GM12801 (cell line): ENCODE data around the gene SLC9A2.

Experiments
- TF ChIP-seq, protein P1 (sequence below): IDR thresholded peaks from one replicate; pipeline ENCODE4 v1.5.1; 2011; ENCODE audit warnings: control low read depth; ENCODE audit not compliant: insufficient read length; ENCODE audit errors: extremely low read depth

The SLC9A2 gene, protein sequence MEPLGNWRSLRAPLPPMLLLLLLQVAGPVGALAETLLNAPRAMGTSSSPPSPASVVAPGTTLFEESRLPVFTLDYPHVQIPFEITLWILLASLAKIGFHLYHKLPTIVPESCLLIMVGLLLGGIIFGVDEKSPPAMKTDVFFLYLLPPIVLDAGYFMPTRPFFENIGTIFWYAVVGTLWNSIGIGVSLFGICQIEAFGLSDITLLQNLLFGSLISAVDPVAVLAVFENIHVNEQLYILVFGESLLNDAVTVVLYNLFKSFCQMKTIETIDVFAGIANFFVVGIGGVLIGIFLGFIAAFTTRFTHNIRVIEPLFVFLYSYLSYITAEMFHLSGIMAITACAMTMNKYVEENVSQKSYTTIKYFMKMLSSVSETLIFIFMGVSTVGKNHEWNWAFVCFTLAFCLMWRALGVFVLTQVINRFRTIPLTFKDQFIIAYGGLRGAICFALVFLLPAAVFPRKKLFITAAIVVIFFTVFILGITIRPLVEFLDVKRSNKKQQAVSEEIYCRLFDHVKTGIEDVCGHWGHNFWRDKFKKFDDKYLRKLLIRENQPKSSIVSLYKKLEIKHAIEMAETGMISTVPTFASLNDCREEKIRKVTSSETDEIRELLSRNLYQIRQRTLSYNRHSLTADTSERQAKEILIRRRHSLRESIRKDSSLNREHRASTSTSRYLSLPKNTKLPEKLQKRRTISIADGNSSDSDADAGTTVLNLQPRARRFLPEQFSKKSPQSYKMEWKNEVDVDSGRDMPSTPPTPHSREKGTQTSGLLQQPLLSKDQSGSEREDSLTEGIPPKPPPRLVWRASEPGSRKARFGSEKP

DNA sequence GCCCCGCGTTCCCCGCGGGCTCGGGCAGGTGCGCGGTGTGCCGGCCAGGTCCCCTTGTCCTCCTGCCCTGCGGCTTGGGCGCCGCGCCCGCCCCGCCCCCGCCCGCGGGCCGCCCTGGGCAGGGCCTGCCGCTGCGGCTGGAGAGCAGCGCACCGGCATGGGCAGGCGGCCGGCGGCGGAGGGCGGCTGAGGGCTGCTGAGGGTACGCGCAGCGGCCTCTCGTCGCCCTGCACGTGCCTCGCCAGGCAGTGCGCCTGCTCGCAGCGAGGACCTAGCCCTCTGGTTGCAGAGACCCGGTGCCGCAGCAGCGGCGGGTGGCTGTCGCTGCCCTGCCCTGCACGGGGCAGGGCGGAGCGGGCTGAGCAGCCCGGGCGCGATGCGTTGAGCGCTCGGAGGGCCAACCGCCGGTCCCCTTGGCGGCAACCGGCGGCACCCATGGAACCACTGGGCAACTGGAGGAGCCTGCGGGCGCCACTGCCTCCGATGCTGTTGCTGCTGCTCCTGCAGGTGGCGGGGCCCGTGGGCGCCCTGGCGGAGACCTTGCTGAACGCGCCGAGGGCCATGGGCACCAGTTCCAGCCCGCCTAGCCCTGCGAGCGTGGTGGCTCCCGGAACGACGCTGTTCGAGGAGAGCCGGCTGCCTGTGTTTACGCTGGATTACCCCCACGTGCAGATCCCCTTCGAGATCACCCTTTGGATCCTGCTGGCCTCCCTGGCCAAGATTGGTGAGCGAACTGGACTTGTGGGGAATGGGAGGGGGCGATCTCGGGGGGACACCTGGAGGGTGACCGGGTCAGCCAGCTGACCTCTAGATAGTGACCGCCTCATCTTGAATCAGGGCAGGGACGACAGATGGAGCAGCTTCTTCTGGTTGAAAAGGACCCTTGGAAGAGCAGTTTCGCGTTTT lies at the start of gene SLC9A2:
Gene SLC9A2 (plus strand): TSS at position 140 of the 906 bp plus-strand sequence. CDS start 296 bp downstream, at position 436.
- TF ChIP-seq, protein P1, sequence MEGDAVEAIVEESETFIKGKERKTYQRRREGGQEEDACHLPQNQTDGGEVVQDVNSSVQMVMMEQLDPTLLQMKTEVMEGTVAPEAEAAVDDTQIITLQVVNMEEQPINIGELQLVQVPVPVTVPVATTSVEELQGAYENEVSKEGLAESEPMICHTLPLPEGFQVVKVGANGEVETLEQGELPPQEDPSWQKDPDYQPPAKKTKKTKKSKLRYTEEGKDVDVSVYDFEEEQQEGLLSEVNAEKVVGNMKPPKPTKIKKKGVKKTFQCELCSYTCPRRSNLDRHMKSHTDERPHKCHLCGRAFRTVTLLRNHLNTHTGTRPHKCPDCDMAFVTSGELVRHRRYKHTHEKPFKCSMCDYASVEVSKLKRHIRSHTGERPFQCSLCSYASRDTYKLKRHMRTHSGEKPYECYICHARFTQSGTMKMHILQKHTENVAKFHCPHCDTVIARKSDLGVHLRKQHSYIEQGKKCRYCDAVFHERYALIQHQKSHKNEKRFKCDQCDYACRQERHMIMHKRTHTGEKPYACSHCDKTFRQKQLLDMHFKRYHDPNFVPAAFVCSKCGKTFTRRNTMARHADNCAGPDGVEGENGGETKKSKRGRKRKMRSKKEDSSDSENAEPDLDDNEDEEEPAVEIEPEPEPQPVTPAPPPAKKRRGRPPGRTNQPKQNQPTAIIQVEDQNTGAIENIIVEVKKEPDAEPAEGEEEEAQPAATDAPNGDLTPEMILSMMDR: no peak

GRCh38 chr2:102575888-102576287 lies 43.5 kb upstream of the SLC9A2 start:
- TF ChIP-seq, protein P1: no peak

GRCh38 chr2:102578376-102578775 lies 41.0 kb upstream of the SLC9A2 start:
- TF ChIP-seq, protein P1: no peak

DNA sequence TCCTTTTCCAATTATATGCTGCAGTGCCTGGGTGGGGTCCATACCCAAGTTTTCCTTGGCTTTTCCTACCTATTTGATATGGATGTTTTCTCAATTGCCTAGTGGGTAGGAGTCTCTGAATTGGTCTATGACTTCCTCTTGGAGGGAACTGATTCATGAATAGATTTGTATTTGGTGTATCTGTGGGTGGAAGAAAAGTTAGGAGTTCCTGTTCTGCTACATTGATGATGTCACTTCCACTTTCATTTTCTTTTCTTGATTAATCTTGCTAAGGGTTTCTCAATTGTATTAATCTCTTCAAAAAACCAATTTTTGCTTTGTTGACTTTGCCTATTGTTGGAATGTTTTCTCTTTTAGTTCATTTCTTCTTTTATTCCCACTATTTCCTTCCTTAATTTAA lies 37.4 kb upstream of the SLC9A2 start:
- TF ChIP-seq, protein P1: no peak

- TF ChIP-seq, protein P1: no peak
Measured at GRCh38 chr2:102582845-102583244, 36.5 kb upstream of the SLC9A2 start.

DNA sequence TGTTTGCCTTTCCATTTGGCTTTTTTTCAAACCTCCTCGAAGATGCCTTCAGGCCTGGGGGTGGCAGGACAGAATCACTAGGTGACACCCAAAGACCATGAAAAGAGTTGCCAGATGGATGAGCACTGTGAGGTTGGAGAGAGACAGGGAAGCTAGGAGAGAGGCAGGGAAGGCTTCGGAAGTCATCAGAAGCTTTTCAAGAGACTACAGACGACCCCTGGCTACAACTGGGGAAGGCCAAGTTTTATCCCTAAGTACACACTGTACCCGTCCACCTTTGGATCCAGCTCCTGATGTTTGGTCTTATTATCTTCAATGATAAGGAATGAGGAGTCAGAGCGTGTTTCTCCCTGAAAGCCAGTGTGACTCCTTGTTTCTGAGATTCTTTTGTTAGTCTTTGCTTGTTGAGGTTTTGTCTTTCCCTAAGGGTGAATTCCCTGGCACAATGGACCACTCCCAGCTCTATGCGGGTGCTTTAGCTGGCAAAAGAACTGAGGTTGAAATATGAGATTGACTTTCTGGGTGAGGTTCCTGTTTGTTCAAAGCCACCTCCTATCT lies 33.4 kb upstream of the SLC9A2 start:
- TF ChIP-seq, protein P1: no peak
